Common myeloid progenitor, CD34-positive (primary cell): ENCODE measurements around the gene CDH23.

Experiments used
- CTCF ChIA-PET: fragments of 350-600 bp; sonication (Branson Sonifier 250); formaldehyde crosslinking; loops from one replicate; lab custom pipeline; 2021; ENCODE audit warnings: antibody characterized with exemption; lab: Charles Lee
- POLR2A ChIA-PET: fragments of 350-600 bp; sonication (Branson Sonifier 250); formaldehyde crosslinking; loops from one replicate; lab custom pipeline; 2021; ENCODE audit warnings: antibody characterized with exemption; lab: Charles Lee
- DNase-seq, 3 donors: peaks; one replicate each; pipeline versions ENCODE4 v3.0.0 to v3.0.0-alpha.2; 2013
- H3K27ac ChIP-seq, 2 experiments: 1 replicate in 1 of 2; 2 replicates in 1 of 2; pipeline ENCODE4 v1.7.0; 2013; ENCODE audit warnings: inconsistent platforms in 2 of 2, low read length in 2 of 2, mild to moderate bottlenecking in 2 of 2, low read depth in 1 of 2, moderate library complexity in 1 of 2; ENCODE audit not compliant: severe bottlenecking in 2 of 2, insufficient read depth in 1 of 2, poor library complexity in 1 of 2
- H3K27me3 ChIP-seq, 5 experiments: replicated peaks in 2 of 5; 1 replicate in 3 of 5; 2 replicates in 2 of 5; pipeline versions ENCODE4 v1.6.1 to v1.7.0; 2013; ENCODE audit warnings: low read length in 4 of 5, mild to moderate bottlenecking in 2 of 5, moderate library complexity in 2 of 5, inconsistent platforms in 1 of 5; ENCODE audit not compliant: insufficient read depth in 5 of 5, control insufficient read depth in 4 of 5
- H3K36me3 ChIP-seq, 4 experiments: 1 replicate in 2 of 4; 2 replicates in 2 of 4; pipeline versions ENCODE4 v1.6.1 to v1.7.0; 2013; ENCODE audit warnings: low read length in 3 of 4, control low read depth in 1 of 4, mild to moderate bottlenecking in 1 of 4; ENCODE audit not compliant: control insufficient read depth in 4 of 4, insufficient read depth in 4 of 4
- H3K4me1 ChIP-seq, 4 experiments: 1 replicate in 3 of 4; 2 replicates in 1 of 4; pipeline versions ENCODE4 v1.6.1 to v1.7.1; 2013; ENCODE audit warnings: low read length in 3 of 4, mild to moderate bottlenecking in 3 of 4, control low read depth in 1 of 4, inconsistent platforms in 1 of 4, moderate library complexity in 1 of 4; ENCODE audit not compliant: control insufficient read depth in 4 of 4, insufficient read depth in 4 of 4; ENCODE audit errors: control extremely low read depth in 1 of 4
- H3K4me3 ChIP-seq, 7 experiments: 1 replicate in 4 of 7; 2 replicates in 3 of 7; pipeline versions ENCODE4 v1.5.1 to v1.7.0; 2013; ENCODE audit warnings: mild to moderate bottlenecking in 7 of 7, low read length in 6 of 7, moderate library complexity in 6 of 7, inconsistent platforms in 2 of 7, low read depth in 2 of 7, control low read depth in 1 of 7; ENCODE audit not compliant: insufficient read depth in 4 of 7, control insufficient read depth in 1 of 7; ENCODE audit errors: extremely low read depth in 1 of 7
- H3K9me3 ChIP-seq, 5 experiments: 1 replicate in 4 of 5; 2 replicates in 1 of 5; pipeline versions ENCODE4 v1.6.1 to v1.7.1; 2013; ENCODE audit warnings: low read length in 4 of 5, mild to moderate bottlenecking in 2 of 5, inconsistent platforms in 1 of 5, low read depth in 1 of 5, moderate library complexity in 1 of 5; ENCODE audit not compliant: control insufficient read depth in 4 of 5, insufficient read depth in 2 of 5; ENCODE audit errors: control extremely low read depth in 1 of 5
- WGBS: methylation state at CpG from one replicate; pipeline ENCODE4 v1.1.5; 2013; ENCODE audit not compliant: insufficient coverage; 5-methylcytosine and 5-hydroxymethylcytosine counted together

The CDH23 gene

GRCh38 chr10:71779641-71780040 is 382.9 kb downstream of the CDH23 start:
- POLR2A ChIA-PET, result no interaction called here
- Histone ChIP-seq H3K27me3 (no peaks in the 10 kb centered on the region), H3K4me1 (peaks cover 16 to 90% (median 60%) of the 10 kb centered on the region in 4 experiments), H3K27ac (no peak overlapping the region), H3K4me3 (no peak overlapping the region), H3K9me3 (no peaks in the 10 kb centered on the region), H3K36me3 (no peaks in the 10 kb centered on the region)
- CTCF ChIA-PET, result interaction anchor here (1.7 to 9.9 kb wide), 4 partner anchors 19 to 74 kb away, joined by 3 to 133 read pairs (median 15); no protein-coding TSS in a partner anchor
- DNase-seq, result peak in 1 of 3 donors; percentile 45
- WGBS, result 85% methylated on average over 4 of the region's 6 CpGs

DNA sequence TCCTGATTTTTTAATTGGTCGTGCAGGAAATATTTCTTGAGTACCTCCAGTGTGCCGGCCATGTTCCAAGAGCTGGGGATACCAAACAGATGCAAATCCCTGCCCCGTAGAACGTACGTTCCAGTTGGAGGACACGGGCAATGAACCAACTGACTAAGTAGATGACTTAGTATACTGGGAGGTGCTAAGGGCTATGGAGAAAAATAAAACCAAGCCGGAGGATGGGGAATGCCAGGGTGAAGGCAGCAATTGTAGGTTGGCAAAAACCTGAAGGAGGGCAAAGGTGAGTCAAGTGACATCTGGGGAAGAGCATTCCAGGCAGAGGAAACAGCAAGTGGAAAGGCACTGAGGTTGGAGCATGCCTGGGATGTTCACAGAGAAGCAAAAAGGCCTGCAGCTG is 383.4 kb downstream of the CDH23 start:
- H3K4me3 ChIP-seq, result no peak overlapping the region
- POLR2A ChIA-PET, result no interaction called here
- 100% methylated on average over 6 of the region's 7 CpGs for WGBS
- peaks cover 16 to 85% (median 55%) of the 10 kb centered on the region in 4 experiments for H3K4me1 ChIP-seq
- no peaks in the 10 kb centered on the region for H3K27me3 ChIP-seq
- H3K27ac ChIP-seq, result no peak overlapping the region
- CTCF ChIA-PET, result interaction anchor here (0.9 to 9.9 kb wide), 4 partner anchors 17 to 74 kb away, joined by 3 to 133 read pairs (median 12); no protein-coding TSS in a partner anchor
- no peaks in the 10 kb centered on the region for H3K9me3 ChIP-seq
- no peak for DNase-seq
- no peaks in the 10 kb centered on the region for H3K36me3 ChIP-seq

- 97% methylated on average over 9 of the region's 9 CpGs for WGBS
- H3K4me3 ChIP-seq, result no peak overlapping the region
- H3K9me3 ChIP-seq, result no peaks in the 10 kb centered on the region
- peaks cover 13 to 79% (median 50%) of the 10 kb centered on the region in 4 experiments for H3K4me1 ChIP-seq
- ChIA-PET POLR2A (no interaction called here), CTCF (interaction anchor here (0.9 to 1.7 kb wide), 3 partner anchors 16 to 75 kb away, joined by 3 to 4 read pairs (median 3); no protein-coding TSS in a partner anchor)
- H3K27ac ChIP-seq, result no peak overlapping the region
- DNase-seq, result peak in 1 of 3 donors; percentile 39
- no peaks in the 10 kb centered on the region for H3K36me3 ChIP-seq
- H3K27me3 ChIP-seq, result no peaks in the 10 kb centered on the region
Measured at GRCh38 chr10:71780719-71781118, 384.0 kb downstream of the CDH23 start.

- Histone ChIP-seq H3K27me3 (no peaks in the 10 kb centered on the region), H3K4me3 (no peak overlapping the region), H3K9me3 (no peaks in the 10 kb centered on the region), H3K4me1 (peaks cover 2 to 62% (median 33%) of the 10 kb centered on the region in 4 experiments), H3K36me3 (no peaks in the 10 kb centered on the region), H3K27ac (no peak overlapping the region)
- DNase-seq, result no peak
- POLR2A ChIA-PET, result interaction anchor here (0.6 to 0.9 kb wide), 2 partner anchors 29 to 147 kb away, joined by 3 to 4 read pairs; no protein-coding TSS in a partner anchor
- CTCF ChIA-PET, result interaction anchor here (0.7 to 2.7 kb wide), 13 partner anchors 8 to 114 kb away, joined by 3 to 13 read pairs (median 5); partner anchors contain the start of gene VSIR
- WGBS, result 85% methylated on average over 4 of the region's 6 CpGs
Measured at GRCh38 chr10:71782221-71782916, 385.6 kb downstream of the CDH23 start.

- POLR2A ChIA-PET, result interaction anchor here (0.9 kb wide), 1 partner anchor 29 kb away, joined by 3 read pairs; no protein-coding TSS in a partner anchor
- Histone ChIP-seq H3K4me3 (peak overlapping the region in 2 of 7 experiments; percentile 0 to 40), H3K4me1 (peaks cover 2 to 56% (median 29%) of the 10 kb centered on the region in 4 experiments)
Measured at GRCh38 chr10:71782917-71783490, 386.3 kb downstream of the CDH23 start.

DNA sequence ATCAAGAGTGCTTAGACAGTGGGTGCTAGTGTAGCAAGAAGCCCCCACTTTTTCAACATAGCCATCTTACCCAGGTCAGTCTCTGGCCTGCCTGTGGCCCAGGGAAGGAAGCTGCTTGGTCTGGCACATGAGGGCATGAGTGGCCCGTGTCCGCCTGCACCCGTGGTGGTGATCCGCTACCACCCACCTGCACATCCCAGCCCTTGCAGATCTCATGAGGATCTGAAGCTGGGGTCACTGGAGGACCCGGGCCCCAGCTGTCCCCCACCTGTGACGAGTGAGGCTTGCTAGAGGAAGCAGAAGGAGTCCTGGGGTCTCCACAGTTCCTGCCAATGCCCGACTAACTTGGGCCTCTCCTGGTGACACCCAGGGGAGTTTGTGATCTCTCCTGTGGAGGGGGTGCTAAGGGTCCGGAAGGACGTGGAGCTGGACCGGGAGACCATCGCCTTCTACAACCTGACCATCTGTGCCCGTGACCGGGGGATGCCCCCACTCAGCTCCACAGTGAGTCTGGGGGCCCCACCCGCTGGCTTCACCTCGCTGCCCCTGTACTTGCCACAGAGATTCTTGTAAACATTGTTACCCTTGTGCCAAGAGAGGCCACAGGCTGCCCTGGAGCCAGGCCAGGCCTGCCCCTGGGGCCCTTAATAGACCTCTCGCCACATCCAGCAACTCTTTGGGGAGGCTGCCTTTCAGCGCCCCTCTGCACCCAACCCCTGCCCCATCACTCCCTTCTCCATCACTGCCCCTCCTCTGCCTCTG is 387.4 kb downstream of the CDH23 start:
- ChIA-PET CTCF (interaction anchor here (0.7 to 2.7 kb wide), 6 partner anchors 8 to 58 kb away, joined by 3 to 13 read pairs (median 7); no protein-coding TSS in a partner anchor), POLR2A (no interaction called here)
- Histone ChIP-seq H3K27me3 (no peaks in the 10 kb centered on the region), H3K4me1 (peaks cover 0 to 46% (median 29%) of the 10 kb centered on the region in 4 experiments), H3K27ac (no peak overlapping the region), H3K9me3 (no peaks in the 10 kb centered on the region), H3K36me3 (no peaks in the 10 kb centered on the region), H3K4me3 (no peak overlapping the region)
- no peak for DNase-seq
- 78% methylated on average over 13 of the region's 17 CpGs for WGBS

More at GRCh38 chr10:71782917-71783490, 386.3 kb downstream of the CDH23 start:
- no peaks in the 10 kb centered on the region for H3K27me3 ChIP-seq
- WGBS, result 0% methylated on average over 6 of the region's 7 CpGs
- H3K27ac ChIP-seq, result no peak overlapping the region
- CTCF ChIA-PET, result interaction anchor here (0.9 to 2.7 kb wide), 12 partner anchors 9 to 114 kb away, joined by 3 to 13 read pairs (median 5); no protein-coding TSS in a partner anchor
- peak; percentile 14 to 49 (median 47) for DNase-seq
- no peaks in the 10 kb centered on the region for H3K9me3 ChIP-seq
- H3K36me3 ChIP-seq, result no peaks in the 10 kb centered on the region
